HPDE6-E6E7 (cell line): ENCODE measurements around the gene ARRB2.
"Not testable (repeated sequence)": the region's sequence is repeated elsewhere in the genome, so short reads cannot be mapped to it uniquely, and the experiment has no call there.

Source experiments
- DNase-seq: peaks from one replicate; pipeline ENCODE4 v3.0.0; 2011; ENCODE audit warnings: missing footprints; ENCODE audit errors: extremely low spot score

ARRB2 gene

GRCh38 chr17:4701116-4701515, 9.3 kb upstream of the ARRB2 start:
- no peak for DNase-seq

DNA sequence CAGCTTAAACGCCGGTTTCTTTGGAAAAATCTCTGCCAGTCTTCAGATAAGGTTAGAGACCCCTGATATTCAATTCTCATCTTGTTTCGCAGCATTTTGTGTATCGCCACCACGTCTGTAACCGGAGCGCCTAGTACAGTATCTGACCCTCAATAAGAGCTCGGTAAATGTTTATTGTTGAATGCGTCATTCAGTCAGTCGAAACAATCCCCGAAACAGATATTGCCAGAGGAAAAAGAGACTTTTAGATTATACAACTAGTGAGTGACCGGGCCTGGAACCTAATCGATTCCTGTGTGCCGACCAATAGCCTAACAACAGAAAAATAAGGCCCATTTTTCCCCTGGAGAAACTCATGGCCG, 7.1 kb upstream of the ARRB2 start:
- no peak for DNase-seq

GRCh38 chr17:4704574-4704907, 5.9 kb upstream of the ARRB2 start:
- DNase-seq, result not testable (repeated sequence)

- DNase-seq, result no peak
Observed at GRCh38 chr17:4704991-4705390, 5.4 kb upstream of the ARRB2 start.

GRCh38 chr17:4706121-4706520, 4.3 kb upstream of the ARRB2 start:
- DNase-seq, result no peak

GRCh38 chr17:4708436-4708835, 2.0 kb upstream of the ARRB2 start:
- DNase-seq, result no peak

DNA sequence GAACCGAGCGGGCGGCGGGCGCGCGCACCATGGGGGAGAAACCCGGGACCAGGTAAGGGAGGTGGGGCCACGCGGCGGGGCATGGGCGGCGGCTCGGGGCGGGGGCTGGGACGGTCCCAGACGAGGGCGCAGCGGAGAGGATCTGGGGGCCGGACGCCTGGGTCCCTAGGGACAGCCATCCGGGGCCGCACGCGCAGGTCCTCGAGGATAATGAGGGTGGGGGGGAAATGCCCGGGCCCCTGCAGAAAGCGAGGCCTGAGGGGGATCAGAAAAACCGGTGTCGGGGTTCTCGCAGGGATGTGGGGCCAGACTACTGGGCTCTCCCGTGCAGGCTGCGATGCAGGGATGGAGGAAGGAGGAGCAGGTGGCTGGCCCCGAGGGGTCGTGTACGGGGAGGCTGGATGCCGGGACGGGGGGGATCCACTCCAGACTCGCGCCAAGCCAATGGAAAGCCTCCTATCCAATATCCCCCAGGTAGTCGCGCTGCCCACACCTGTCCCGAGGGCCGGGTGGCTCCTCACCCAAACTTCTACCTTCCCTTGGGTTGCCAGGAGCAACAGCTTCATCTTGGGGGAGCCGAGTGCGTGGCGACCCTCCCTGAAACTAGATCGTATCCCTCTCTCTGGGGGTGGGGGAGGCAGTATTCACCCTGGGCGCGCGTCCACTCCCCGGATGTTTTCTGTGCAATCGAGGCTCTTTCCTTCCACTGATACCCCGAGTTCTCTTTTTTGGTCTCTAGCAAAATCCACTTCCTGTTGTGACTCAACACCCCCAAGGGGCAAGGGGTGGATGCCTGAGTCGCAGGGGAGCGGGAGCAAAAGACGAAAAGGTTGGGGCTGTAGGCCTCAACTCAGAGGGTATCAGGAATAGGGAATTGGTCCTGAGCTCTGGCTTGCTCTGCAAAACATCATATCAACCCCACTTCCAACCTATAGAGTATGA, 532 bp downstream of the ARRB2 start:
- no peak for DNase-seq

DNA sequence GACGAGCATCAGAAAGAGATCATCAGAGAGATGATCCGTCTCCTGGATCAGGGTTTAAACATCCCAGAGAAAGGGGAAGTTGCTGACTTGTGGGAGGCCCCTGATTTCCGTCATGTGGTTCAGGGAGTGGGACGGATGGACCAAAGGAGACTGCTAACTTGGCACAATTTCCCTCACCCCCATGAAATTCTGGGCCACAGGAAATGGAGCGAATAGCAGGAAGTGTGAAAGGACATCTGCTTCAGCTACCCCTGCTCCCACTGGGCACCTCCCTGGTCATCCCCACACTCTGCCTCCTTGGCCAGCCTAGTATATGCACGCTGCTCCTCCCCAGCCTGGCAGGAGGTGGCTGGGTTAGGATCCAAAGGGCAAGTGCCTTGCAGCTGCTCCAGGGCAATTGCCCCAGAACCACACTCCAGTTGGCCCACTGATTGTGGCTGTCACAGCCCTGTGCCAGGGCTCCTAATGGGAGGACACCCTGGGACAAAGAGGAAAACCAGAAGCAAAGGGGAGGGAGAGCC, 1.3 kb downstream of the ARRB2 start:
- DNase-seq, result no peak

DNA sequence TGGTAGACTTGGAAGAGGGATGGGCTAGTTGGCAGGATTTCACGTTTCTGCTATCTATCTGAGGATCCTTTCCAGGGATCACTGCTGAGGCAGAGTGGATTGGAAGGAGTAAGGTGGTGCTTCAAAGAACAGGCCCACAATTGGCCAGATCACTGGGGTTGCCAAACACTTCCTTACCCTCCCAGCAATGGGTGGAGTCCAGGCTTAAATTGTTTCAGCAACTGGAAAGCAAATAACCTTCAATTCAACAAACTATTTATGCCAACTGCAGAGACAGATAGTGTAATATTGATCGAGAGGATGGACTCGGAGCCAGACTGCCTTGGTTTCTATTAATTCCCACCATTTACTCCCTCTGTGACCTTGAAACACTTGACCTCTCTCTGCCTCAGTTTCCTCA, 2.1 kb downstream of the ARRB2 start:
- no peak for DNase-seq

DNA sequence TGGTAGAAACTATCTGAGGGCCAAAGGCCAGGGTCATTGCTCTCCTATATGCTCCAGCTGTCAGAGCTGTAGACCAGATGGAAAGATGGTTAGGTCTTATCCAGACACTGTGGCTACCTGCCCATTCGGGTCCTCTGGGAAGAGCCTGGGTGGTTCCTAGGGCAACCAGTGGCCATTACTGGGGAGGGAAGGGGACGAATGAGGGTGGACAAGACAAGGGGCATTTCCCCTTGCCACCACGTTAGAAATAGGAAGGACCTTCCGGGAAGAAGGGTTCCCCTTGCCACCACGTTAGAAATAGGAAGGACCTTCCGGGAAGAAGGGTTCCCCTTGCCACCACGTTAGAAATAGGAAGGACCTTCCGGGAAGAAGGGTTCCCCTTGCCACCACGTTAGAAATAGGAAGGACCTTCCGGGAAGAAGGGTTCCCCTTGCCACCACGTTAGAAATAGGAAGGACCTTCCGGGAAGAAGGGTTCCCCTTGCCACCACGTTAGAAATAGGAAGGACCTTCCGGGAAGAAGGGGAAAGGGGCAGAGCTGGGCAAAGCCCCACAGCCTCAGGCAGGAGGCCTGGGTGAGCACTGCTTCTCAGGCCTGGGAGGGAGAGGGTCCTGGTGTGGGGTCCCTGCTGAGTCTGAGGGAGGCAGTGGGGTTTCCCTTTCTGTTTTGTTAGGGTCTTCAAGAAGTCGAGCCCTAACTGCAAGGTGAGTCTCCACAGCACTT, 4.1 kb downstream of the ARRB2 start:
- DNase-seq, result not testable (repeated sequence)

- no peak for DNase-seq
Observed at GRCh38 chr17:4715063-4715744, 4.8 kb downstream of the ARRB2 start.

- no peak for DNase-seq
Observed at GRCh38 chr17:4716081-4716480, 5.6 kb downstream of the ARRB2 start.

GRCh38 chr17:4717791-4718190, 7.4 kb downstream of the ARRB2 start:
- DNase-seq, result no peak

DNA sequence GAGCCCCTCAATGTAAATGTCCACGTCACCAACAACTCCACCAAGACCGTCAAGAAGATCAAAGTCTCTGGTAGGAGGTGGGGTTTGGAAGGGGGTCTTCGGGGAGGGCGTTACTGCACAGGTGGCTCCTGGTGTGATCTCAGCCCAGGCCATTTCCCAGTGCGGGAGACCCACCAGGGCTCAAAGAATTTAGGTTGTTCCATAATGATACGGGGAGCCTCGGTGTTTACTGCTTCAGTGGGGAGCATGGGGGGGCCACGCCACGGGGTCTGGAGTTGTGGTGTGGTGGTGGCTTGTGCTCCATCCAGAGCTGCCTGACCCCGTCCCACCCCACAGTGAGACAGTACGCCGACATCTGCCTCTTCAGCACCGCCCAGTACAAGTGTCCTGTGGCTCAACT, 7.8 kb downstream of the ARRB2 start:
- no peak for DNase-seq

DNA sequence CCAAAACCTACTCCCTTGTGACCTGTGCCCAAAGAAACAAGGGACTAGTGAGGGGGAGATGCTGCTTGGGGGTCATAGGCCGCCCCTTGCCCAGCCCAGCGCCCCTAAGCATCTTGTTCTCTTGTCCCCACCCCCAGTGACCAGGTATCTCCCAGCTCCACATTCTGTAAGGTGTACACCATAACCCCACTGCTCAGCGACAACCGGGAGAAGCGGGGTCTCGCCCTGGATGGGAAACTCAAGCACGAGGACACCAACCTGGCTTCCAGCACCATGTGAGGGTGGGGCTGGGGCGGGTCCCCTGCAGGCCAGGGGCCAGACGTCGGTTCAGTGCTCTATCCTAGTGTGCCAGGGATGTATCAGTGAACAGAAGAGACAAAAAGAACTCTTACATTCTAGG, 8.7 kb downstream of the ARRB2 start:
- DNase-seq, result no peak

DNA sequence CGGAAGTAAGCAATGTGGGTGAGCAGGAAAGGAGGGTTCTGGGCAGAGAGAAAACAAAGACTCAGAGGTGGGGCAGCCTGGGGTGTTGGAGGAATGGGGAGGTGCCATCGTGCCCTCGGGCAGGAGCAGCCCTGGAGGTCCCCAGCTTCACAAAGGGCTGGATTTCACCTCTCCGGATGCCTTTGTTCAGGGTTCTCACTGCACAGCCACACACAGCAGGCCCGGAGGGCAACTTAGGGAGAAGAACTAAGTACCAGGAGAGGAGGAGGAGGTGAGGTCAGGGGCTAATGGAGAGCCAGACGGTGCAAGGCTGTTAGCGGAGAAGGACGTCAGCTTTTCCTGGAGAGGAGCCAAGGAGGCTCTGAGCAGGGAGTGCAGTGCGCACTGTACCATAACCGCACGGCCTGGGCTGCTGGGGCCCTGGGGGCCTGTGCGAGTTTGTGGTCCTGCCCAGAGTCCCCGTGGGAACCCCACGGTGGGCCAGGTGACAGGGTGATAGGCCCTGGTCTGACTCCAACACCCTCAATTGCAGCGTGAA, 9.3 kb downstream of the ARRB2 start:
- DNase-seq, result no peak

DNA sequence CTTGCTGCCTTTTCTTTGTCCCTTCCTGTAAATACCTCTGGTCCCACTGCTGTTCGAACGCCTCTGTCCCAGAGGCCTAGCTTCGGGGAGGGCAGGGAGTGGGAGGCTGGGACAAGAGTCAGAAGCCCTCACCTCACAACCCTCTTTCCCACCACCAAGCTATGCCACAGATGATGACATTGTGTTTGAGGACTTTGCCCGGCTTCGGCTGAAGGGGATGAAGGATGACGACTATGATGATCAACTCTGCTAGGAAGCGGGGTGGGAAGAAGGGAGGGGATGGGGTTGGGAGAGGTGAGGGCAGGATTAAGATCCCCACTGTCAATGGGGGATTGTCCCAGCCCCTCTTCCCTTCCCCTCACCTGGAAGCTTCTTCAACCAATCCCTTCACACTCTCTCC, 10.4 kb downstream of the ARRB2 start:
- DNase-seq, result no peak

- no peak for DNase-seq
Observed at GRCh38 chr17:4721203-4722135, 11.0 kb downstream of the ARRB2 start.

- no peak for DNase-seq
Observed at GRCh38 chr17:4722678-4723240, 12.3 kb downstream of the ARRB2 start.

DNA sequence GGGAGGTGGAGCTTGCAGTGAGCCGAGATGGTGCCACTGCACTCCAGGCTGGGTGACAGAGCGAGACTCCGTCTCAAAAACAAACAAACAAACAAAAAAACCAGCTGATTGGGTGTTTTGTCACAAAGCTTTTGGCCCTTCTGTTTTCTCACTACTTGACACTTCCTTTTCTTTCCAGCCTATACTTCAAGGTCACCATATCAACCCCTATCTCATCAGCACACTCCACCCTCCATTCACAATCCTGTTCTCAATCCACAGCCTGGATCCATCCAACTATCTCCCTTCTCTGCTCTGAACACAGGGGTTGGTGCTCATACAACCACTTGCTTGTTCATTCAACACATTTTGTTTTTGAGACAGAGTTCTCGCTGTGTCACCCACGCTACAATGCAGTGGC, 14.2 kb downstream of the ARRB2 start:
- DNase-seq, result no peak
